ENCODE results near the gene SLC9A5. TPM values are rescaled to one million over a fixed set of nuclear protein-coding genes. Genes with fewer than 3 reads are reported as not detected.

The SLC9A5 gene
- total RNA-seq, 1 experiment from 2014 or later, result 1.1 TPM

DNA sequence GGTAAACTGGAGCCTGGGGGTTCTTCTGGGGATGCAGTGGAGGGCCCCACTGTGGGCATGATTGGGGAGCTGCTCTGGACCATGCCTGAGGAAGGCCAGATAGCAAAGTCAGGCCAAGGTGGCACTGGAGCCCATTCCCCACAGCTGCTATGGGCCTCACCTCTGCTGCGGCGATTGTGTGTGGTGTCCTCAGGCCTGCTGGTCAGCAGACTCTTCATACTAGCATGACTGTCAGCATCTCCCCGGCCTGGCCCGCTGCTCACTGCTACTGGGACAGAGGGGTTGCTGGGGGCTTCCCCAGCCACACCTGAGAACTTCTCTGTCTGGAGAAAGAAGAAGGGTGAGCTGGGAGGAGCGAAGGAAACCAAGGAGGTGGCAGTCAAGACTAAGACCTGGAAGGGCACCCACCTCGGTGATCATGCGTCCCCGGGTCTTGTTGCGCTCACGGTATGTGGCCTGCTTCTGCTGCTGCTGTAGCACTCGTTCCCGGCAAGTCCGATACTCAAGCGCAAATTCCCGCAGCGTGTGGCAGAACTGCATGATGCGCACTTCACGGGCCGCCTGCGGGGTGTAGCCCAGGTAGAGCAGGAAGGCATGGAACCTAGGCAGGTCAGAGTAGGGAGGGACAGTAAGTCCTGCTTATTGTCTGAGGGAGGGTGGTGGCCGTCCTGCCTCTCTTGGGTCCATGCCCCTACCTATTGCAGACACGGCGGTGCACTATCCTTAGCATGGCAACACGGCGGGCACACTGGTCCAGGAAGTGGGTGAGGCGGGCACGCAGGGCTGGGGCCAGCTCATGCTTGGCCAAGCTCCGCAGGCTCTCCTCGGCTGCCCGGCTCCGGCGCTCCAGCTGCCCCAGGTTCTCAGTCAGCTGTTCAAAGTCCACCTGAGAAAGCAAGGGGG, 18.6 kb upstream of the SLC9A5 start:
- Histone ChIP-seq H3F3A (ENCODE audit: low read length, unreplicated experiment) (no peaks in the 10 kb centered on the region), H3K4me3 (ENCODE audit: low read length) (no peak overlapping the region), H3K4me1 (ENCODE audit: insufficient read depth, low read length) (peaks cover 12% of the 10 kb centered on the region; the same call in 1 of the 2 replicates), H3K27ac (ENCODE audit: low read length) (no peak overlapping the region), H2AFZ (ENCODE audit: low read length) (no peak overlapping the region), H3K79me2 (ENCODE audit: low read length) (peaks cover 19% of the 10 kb centered on the region), H3K4me2 (ENCODE audit: low read length) (no peak overlapping the region), H3K9ac (ENCODE audit: low read length) (no peak overlapping the region), H3K36me3 (ENCODE audit: low read depth, low read length) (peaks cover 18% of the 10 kb centered on the region; the same call in 1 of the 2 replicates), H3K9me3 (ENCODE audit: low read length) (no peaks in the 10 kb centered on the region), H3K9me2 (replicated peaks; ENCODE audit: low read length) (no peaks in the 10 kb centered on the region), H3K27me3 (ENCODE audit: low read length) (no peaks in the 10 kb centered on the region), H4K20me1 (ENCODE audit: low read length) (no peaks in the 10 kb centered on the region)
- POLR2A ChIA-PET (ENCODE audit: unreplicated experiment), result no interaction called here
- BruUV-seq (replicated peaks), result no TSS peak
- ATAC-seq, result no peak
- CTCF ChIA-PET, result no interaction called here
- DNase-seq, result no peak
- intact Hi-C loops (cut with micrococcal nuclease), result no loop called here
- TF ChIP-seq EZH2 (IDR thresholded peaks at IDR 0.05; ENCODE audit: low read length, unreplicated experiment) (no peak), EZH2phosphoT487 (IDR thresholded peaks at IDR 0.05; ENCODE audit: borderline replicate concordance, low read length) (no peak)
- TF ChIP-seq, protein P1, sequence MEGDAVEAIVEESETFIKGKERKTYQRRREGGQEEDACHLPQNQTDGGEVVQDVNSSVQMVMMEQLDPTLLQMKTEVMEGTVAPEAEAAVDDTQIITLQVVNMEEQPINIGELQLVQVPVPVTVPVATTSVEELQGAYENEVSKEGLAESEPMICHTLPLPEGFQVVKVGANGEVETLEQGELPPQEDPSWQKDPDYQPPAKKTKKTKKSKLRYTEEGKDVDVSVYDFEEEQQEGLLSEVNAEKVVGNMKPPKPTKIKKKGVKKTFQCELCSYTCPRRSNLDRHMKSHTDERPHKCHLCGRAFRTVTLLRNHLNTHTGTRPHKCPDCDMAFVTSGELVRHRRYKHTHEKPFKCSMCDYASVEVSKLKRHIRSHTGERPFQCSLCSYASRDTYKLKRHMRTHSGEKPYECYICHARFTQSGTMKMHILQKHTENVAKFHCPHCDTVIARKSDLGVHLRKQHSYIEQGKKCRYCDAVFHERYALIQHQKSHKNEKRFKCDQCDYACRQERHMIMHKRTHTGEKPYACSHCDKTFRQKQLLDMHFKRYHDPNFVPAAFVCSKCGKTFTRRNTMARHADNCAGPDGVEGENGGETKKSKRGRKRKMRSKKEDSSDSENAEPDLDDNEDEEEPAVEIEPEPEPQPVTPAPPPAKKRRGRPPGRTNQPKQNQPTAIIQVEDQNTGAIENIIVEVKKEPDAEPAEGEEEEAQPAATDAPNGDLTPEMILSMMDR (conservative IDR thresholded peaks at IDR 0.05; ENCODE audit: low read depth, low read length), result no peak

DNA sequence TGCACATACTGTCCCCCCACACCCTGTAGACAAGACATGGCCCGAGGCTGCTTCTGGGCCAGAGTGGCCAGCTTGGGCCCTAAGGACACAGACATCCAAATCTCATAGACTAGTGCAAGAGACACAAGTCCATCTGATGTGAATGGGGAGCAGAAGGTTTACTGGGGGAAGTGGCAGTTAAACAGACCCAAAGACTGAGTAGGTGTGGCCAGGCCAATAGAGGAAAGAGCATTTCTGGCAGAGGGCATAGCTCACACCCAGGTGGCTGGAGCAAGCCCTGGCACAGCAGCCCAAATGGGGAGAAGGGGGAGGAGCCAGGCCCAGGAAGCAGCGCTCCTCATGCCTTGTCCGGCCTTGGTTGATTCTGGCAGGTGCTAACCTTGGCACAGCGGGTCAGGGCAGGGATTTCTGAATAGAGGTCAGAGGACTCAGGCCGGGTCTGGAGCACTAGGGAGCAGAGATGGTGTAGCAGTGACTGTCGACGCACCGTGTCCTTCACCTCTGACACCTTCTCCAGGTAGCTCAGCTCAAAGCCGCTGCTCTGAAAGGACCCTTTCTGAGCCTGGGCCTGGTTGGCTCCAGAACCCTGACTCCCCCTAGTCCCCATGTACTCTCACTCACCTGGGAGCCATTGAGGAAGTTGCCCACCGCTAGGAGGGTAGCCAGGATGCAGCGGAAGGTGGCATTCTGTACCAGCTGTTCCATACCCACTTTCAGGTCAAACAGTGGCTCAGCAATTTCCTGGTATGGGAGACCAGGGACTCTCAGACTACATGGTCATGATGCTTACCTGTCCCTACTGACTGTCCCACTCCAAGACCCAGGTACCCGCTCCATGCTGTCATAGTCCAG, 17.7 kb upstream of the SLC9A5 start:
- no peak overlapping the region for H3K9ac ChIP-seq (ENCODE audit: low read length)
- H3K27me3 ChIP-seq (ENCODE audit: low read length), result no peaks in the 10 kb centered on the region
- TF ChIP-seq, protein P1 (conservative IDR thresholded peaks at IDR 0.05; ENCODE audit: low read depth, low read length), result no peak
- no peak for TF ChIP-seq EZH2phosphoT487 (IDR thresholded peaks at IDR 0.05; ENCODE audit: borderline replicate concordance, low read length)
- TF ChIP-seq EZH2 (IDR thresholded peaks at IDR 0.05; ENCODE audit: low read length, unreplicated experiment), result no peak
- DNase-seq (no peak), ATAC-seq (no peak)
- intact Hi-C loops (cut with micrococcal nuclease), result no loop called here
- no peaks in the 10 kb centered on the region for H3K9me3 ChIP-seq (ENCODE audit: low read length)
- no TSS peak for BruUV-seq (replicated peaks)
- H3K79me2 ChIP-seq (ENCODE audit: low read length), result peaks cover 19% of the 10 kb centered on the region
- ChIA-PET POLR2A (ENCODE audit: unreplicated experiment) (no interaction called here), CTCF (no interaction called here)
- H3K4me2 ChIP-seq (ENCODE audit: low read length), result no peak overlapping the region
- H2AFZ ChIP-seq (ENCODE audit: low read length), result no peak overlapping the region
- H4K20me1 ChIP-seq (ENCODE audit: low read length), result no peaks in the 10 kb centered on the region
- H3K4me3 ChIP-seq (ENCODE audit: low read length), result no peak overlapping the region
- H3K9me2 ChIP-seq (replicated peaks; ENCODE audit: low read length), result no peaks in the 10 kb centered on the region
- no peaks in the 10 kb centered on the region for H3F3A ChIP-seq (ENCODE audit: low read length, unreplicated experiment)
- peaks cover 22% of the 10 kb centered on the region; the same call in 1 of the 2 replicates for H3K36me3 ChIP-seq (ENCODE audit: low read depth, low read length)
- H3K27ac ChIP-seq (ENCODE audit: low read length), result no peak overlapping the region
- H3K4me1 ChIP-seq (ENCODE audit: insufficient read depth, low read length), result peaks cover 12% of the 10 kb centered on the region; the same call in 1 of the 2 replicates

Measured in PC-3 (cell line).